Measurements from ENCODE around the gene MALAT1. TPM values are rescaled to one million over a fixed set of nuclear protein-coding genes. Genes with fewer than 3 reads are reported as not detected.

The MALAT1 gene
- total RNA-seq, 3 donors from 2014 or later: 10,779 to 14,350 (median 11,224) TPM

GRCh38 chr11:65542738-65543390, 44.0 kb downstream of the MALAT1 start:
- TF ChIP-seq, protein P1, sequence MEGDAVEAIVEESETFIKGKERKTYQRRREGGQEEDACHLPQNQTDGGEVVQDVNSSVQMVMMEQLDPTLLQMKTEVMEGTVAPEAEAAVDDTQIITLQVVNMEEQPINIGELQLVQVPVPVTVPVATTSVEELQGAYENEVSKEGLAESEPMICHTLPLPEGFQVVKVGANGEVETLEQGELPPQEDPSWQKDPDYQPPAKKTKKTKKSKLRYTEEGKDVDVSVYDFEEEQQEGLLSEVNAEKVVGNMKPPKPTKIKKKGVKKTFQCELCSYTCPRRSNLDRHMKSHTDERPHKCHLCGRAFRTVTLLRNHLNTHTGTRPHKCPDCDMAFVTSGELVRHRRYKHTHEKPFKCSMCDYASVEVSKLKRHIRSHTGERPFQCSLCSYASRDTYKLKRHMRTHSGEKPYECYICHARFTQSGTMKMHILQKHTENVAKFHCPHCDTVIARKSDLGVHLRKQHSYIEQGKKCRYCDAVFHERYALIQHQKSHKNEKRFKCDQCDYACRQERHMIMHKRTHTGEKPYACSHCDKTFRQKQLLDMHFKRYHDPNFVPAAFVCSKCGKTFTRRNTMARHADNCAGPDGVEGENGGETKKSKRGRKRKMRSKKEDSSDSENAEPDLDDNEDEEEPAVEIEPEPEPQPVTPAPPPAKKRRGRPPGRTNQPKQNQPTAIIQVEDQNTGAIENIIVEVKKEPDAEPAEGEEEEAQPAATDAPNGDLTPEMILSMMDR (IDR thresholded peaks at IDR 0.05): no peak
- intact Hi-C loops (cut with DNase I, micrococcal nuclease): no loop called here
- no peaks in the 10 kb centered on the region for H3K9me3 ChIP-seq
- ATAC-seq: no peak
- H3K4me3 ChIP-seq: no peak overlapping the region
- DNase-seq: no peak
- peaks cover 21% of the 10 kb centered on the region for H3K4me1 ChIP-seq (ENCODE audit: low read depth)
- H3K36me3 ChIP-seq (ENCODE audit: low read depth): no peaks in the 10 kb centered on the region

- no peaks in the 10 kb centered on the region for H3K36me3 ChIP-seq (ENCODE audit: low read depth)
- DNase-seq: peak in 2 of 3 donors; percentile 53 to 60
- H3K9me3 ChIP-seq: no peaks in the 10 kb centered on the region
- TF ChIP-seq, protein P1 (IDR thresholded peaks at IDR 0.05): no peak
- H3K4me1 ChIP-seq (ENCODE audit: low read depth): peaks cover 12% of the 10 kb centered on the region
- ATAC-seq: peak; percentile 17
- peak overlapping the region; percentile 22 for H3K4me3 ChIP-seq
- intact Hi-C loops (cut with DNase I, micrococcal nuclease): no loop called here
Measured at GRCh38 chr11:65545853-65546216, 47.0 kb downstream of the MALAT1 start.

DNA sequence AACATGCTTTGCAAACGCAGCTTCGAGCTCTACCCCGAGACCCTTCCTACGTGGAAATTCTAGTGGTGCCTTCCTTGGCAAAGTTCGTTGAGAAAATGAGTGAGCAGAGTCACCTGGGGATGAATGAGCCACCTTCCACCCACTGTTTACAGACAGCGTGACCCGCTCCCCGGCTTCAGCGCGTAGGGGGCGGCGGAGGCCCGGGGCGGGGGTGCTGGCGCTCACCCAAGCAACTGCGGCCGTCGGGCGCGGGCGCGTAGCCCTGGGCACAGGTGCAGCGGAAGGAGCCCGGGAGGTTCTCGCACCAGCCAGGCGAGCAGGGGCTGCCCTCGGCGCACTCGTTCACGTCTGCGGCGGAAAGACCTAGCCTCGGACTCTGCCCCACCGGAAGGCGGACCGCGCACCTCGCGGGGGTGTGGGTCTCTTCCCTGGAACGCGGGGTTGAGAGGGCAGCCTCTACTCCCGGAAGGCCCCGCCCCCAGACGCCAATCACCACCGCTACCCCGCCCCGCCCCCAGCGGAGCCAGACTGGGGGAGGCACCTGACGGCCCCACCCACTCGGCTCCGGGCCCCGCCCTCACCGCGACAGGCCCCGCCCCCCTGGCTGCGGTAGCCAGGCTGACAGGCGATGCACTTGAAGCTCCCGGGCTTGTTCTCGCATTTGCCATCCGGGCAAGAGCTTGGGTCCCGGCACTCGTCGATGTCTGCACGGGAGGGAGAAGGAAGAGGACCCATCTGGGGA, 47.5 kb downstream of the MALAT1 start:
- H3K9me3 ChIP-seq: no peaks in the 10 kb centered on the region
- H3K4me1 ChIP-seq (ENCODE audit: low read depth): peaks cover 11% of the 10 kb centered on the region
- H3K36me3 ChIP-seq (ENCODE audit: low read depth): no peaks in the 10 kb centered on the region
- intact Hi-C loops (cut with DNase I, micrococcal nuclease): no loop called here
- ATAC-seq (peak; percentile 92), DNase-seq (peak; percentile 98 to 99 (median 99))
- H3K4me3 ChIP-seq: peak overlapping the region; percentile 22
- TF ChIP-seq, protein P1 (IDR thresholded peaks at IDR 0.05): no peak

- H3K4me3 ChIP-seq: no peak overlapping the region
- no peaks in the 10 kb centered on the region for H3K9me3 ChIP-seq
- peaks cover 19% of the 10 kb centered on the region for H3K4me1 ChIP-seq (ENCODE audit: low read depth)
- no peak for ATAC-seq
- TF ChIP-seq, protein P1 (IDR thresholded peaks at IDR 0.05): no peak
- intact Hi-C loops (cut with DNase I, micrococcal nuclease): no loop called here
- H3K36me3 ChIP-seq (ENCODE audit: low read depth): no peaks in the 10 kb centered on the region
- DNase-seq: peak in 1 of 3 donors; percentile 57
Measured at GRCh38 chr11:65547446-65548125, 48.7 kb downstream of the MALAT1 start.

GRCh38 chr11:65548395-65548794, 49.5 kb downstream of the MALAT1 start:
- no peaks in the 10 kb centered on the region for H3K9me3 ChIP-seq
- TF ChIP-seq, protein P1 (IDR thresholded peaks at IDR 0.05): no peak
- intact Hi-C loops (cut with DNase I, micrococcal nuclease): no loop called here
- no peaks in the 10 kb centered on the region for H3K36me3 ChIP-seq (ENCODE audit: low read depth)
- no peak for ATAC-seq
- DNase-seq: no peak
- peaks cover 19% of the 10 kb centered on the region for H3K4me1 ChIP-seq (ENCODE audit: low read depth)
- no peak overlapping the region for H3K4me3 ChIP-seq
